Panc1 (cell line): ENCODE data around the gene CYFIP2. TPM values are rescaled to one million over a fixed set of nuclear protein-coding genes. Genes with fewer than 3 reads are reported as not detected.

Experiments used
- ATAC-seq: fragments of 200-7000 bp; cut with Tn5 transposase; 2 replicates; pipeline ENCODE4 v1.9.1; 2020; ENCODE audit warnings: mild to moderate bottlenecking, moderate library complexity
- BruUV-seq: library from RNA; stranded (reverse); fragments of 400-500 nt; replicated peaks from 2 replicates; lab custom pipeline; 2021; lab: Mats Ljungman, UMichigan
- CTCF ChIA-PET: fragments of 300-600 bp; sonication (Branson Sonifier 250); formaldehyde crosslinking; loops from one replicate; lab custom pipeline; 2022; ENCODE audit warnings: antibody characterized with exemption; lab: Charles Lee
- POLR2A ChIA-PET: fragments of 300-600 bp; sonication (Branson Sonifier 250); formaldehyde crosslinking; loops from one replicate; lab custom pipeline; 2022; ENCODE audit warnings: antibody characterized with exemption; lab: Charles Lee
- DNase-seq: peaks from one replicate; pipeline ENCODE4 v3.0.0-alpha.2; 2010; ENCODE audit warnings: low read depth, low spot score
- H3K27ac ChIP-seq: 2 replicates; pipeline ENCODE4 v1.5.1; 2011; ENCODE audit warnings: mild to moderate bottlenecking, low read length, inconsistent platforms
- H3K27me3 ChIP-seq: fragments of 200-500 bp; sonication (Bioruptor generic); 2 replicates; pipeline ENCODE4 v1.6.0; 2014; ENCODE audit warnings: low read length, inconsistent platforms; ENCODE audit not compliant: control insufficient read depth, insufficient read depth
- H3K36me3 ChIP-seq: fragments of 200-500 bp; sonication (Bioruptor generic); 2 replicates; pipeline ENCODE4 v1.5.1; 2014; ENCODE audit warnings: inconsistent platforms, mild to moderate bottlenecking, low read length, moderate library complexity; ENCODE audit not compliant: control insufficient read depth, insufficient read depth
- H3K4me1 ChIP-seq: 2 replicates; pipeline ENCODE4 v1.5.1; 2011; ENCODE audit warnings: inconsistent platforms, mild to moderate bottlenecking, low read length, moderate library complexity; ENCODE audit not compliant: control insufficient read depth, insufficient read depth
- H3K4me3 ChIP-seq, 2 experiments: 2 replicates each; pipeline ENCODE4 v1.5.1; 2011 to 2012; ENCODE audit warnings: low read depth in 2 of 2, low read length in 2 of 2, mild to moderate bottlenecking in 2 of 2, inconsistent platforms in 1 of 2, moderate library complexity in 1 of 2
- H3K9me3 ChIP-seq: fragments of 200-500 bp; sonication (Bioruptor generic); 2 replicates; pipeline ENCODE4 v1.5.1; 2014; ENCODE audit warnings: low read depth, mild to moderate bottlenecking, inconsistent platforms, low read length, moderate library complexity; ENCODE audit not compliant: control insufficient read depth, insufficient read depth
- CTCF ChIP-seq: fragments of 450-650 bp; IDR thresholded peaks from 2 replicates; pipeline ENCODE4 v1.5.1; 2017; ENCODE audit warnings: mild to moderate bottlenecking
- POLR2AphosphoS5 ChIP-seq: IDR thresholded peaks from 2 replicates; pipeline ENCODE4 v1.6.1; 2012; ENCODE audit warnings: mild to moderate bottlenecking, low read depth, low read length, moderate library complexity
- REST ChIP-seq, 2 experiments: IDR thresholded peaks; 2 replicates each; pipeline ENCODE4 v1.6.1; 2011 to 2012; ENCODE audit warnings: low read depth in 2 of 2, control low read depth in 1 of 2, low read length in 1 of 2, mild to moderate bottlenecking in 1 of 2, moderate library complexity in 1 of 2; ENCODE audit not compliant: insufficient read depth in 1 of 2
- SIN3A ChIP-seq: IDR thresholded peaks from 2 replicates; pipeline ENCODE4 v1.6.1; 2012; ENCODE audit warnings: low read depth, mild to moderate bottlenecking, low read length, moderate library complexity, borderline replicate concordance; ENCODE audit not compliant: insufficient read depth
- TCF7L2 ChIP-seq: IDR thresholded peaks from 2 replicates; pipeline ENCODE4 v1.6.1; 2011; ENCODE audit warnings: mild to moderate bottlenecking, low read depth, low read length, inconsistent platforms
- in situ Hi-C: cut with HindIII; loops from 2 replicates; pipeline ENCODE4 v1.10.0; 2016; ENCODE audit warnings: low sequenced_read_pairs, low pct_unique_long_range_greater_than_20kb
- intact Hi-C: fragments of 100-400 bp; cut with micrococcal nuclease; formaldehyde crosslinking; loops from one replicate; pipeline ENCODE4 v1.10.0; 2022; ENCODE audit not compliant: unreplicated experiment
- total RNA-seq: library from RNA; stranded (reverse); gene quantifications from one replicate; pipeline ENCODE4 v1.2.1, GENCODE V29; 2021; ENCODE audit not compliant: unreplicated experiment

CYFIP2 gene
- total RNA-seq, 1 experiment from 2014 or later, result 0.80 TPM

GRCh38 chr5:157221959-157222358 lies 44.0 kb upstream of the CYFIP2 start:
- ATAC-seq, result no peak
- no peak overlapping the region for H3K27ac ChIP-seq
- DNase-seq, result no peak
- intact Hi-C loops (no loop called here), in situ Hi-C loops (no loop called here)
- no TSS peak for BruUV-seq
- CTCF ChIA-PET, result no interaction called here
- TF ChIP-seq REST (IDR thresholded peaks at IDR 0.05; ENCODE audit: insufficient read depth in 1 of 2, low read depth in 2 of 2, low read length in 1 of 2), result no peak
- TF ChIP-seq CTCF, result no peak
- no peaks in the 10 kb centered on the region for H3K9me3 ChIP-seq
- H3K27me3 ChIP-seq, result no peaks in the 10 kb centered on the region
- POLR2A ChIA-PET, result no interaction called here
- H3K36me3 ChIP-seq, result no peaks in the 10 kb centered on the region
- H3K4me3 ChIP-seq, result no peak overlapping the region
- no peaks in the 10 kb centered on the region for H3K4me1 ChIP-seq

DNA sequence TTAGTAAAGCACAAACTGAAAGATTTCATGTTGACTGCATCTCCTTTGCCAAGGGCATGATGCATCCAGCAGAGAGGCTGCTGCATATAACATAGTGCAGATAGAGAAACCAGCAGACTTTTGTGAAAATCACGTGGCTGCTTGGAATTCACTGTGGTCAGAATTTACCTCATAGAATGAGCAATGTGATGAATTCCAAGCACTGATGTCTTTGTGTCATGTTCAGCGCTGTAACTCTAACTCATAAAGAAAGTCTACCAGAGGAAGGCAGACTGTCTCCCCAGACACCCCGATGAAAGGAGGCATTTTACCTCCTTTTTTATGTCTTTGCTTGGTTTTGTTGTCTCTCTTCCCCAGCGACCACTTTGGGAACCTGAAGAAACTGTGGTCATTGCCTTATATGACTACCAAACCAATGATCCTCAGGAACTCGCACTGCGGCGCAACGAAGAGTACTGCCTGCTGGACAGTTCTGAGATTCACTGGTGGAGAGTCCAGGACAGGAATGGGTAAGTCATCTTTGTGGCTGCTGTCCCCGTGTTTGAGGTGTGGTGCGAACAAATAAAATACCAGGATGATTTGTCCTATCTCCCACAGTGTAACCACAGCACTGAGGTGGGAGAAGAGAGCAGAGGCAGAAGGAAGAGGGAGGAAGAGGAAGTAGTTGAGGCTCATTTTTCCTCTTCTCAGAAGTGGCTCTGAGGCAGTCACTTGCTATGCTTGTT lies 43.3 kb upstream of the CYFIP2 start:
- no TSS peak for BruUV-seq
- ChIA-PET CTCF (no interaction called here), POLR2A (no interaction called here)
- Histone ChIP-seq H3K27me3 (no peaks in the 10 kb centered on the region), H3K36me3 (no peaks in the 10 kb centered on the region), H3K9me3 (no peaks in the 10 kb centered on the region), H3K27ac (no peak overlapping the region), H3K4me1 (no peaks in the 10 kb centered on the region), H3K4me3 (no peak overlapping the region)
- intact Hi-C loops (no loop called here), in situ Hi-C loops (no loop called here)
- ATAC-seq, result no peak
- DNase-seq, result no peak
- TF ChIP-seq SIN3A (no peak), TCF7L2 (no peak), CTCF (no peak), REST (IDR thresholded peaks at IDR 0.05; ENCODE audit: insufficient read depth in 1 of 2, low read depth in 2 of 2, low read length in 1 of 2) (no peak), POLR2AphosphoS5 (no peak)
